GM18526 (cell line): ENCODE results near the gene VSIG10L2.

Experiments
- POLR2A ChIP-seq: IDR thresholded peaks from 3 replicates; pipeline ENCODE4 v1.6.1; 2011; ENCODE audit not compliant: insufficient read length; ENCODE audit errors: extremely low read depth

The VSIG10L2 gene

DNA sequence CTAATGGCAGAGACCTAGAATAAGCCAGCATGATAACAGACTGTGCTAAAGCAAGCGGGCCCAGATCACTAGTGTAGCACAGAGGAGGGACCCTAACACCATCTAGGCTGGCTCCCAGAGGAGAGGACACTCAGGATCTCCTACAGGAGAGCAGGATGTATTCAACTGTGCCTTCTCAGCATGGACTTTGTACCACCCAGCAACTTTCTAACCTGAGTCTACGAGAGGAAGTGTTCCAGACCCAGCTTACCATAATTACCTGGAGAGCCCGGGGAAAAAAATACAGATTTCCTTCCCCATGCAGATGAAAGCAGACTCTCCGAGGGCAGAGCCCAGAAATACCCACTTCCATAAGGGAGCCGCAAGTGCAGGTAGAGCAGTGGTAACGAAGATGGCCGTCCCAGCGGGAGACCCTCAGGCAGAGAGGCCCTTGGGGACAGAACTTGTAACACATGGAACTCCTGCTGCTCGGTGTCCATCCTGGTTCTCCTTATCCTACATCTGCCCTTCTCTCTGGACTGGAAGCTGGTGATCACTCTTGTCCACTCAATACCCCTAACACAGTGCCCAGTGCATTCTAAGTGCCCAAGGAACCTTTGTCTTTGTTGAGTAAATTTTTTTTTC lies 21.3 kb upstream of the VSIG10L2 start:
- TF ChIP-seq POLR2A: no peak

DNA sequence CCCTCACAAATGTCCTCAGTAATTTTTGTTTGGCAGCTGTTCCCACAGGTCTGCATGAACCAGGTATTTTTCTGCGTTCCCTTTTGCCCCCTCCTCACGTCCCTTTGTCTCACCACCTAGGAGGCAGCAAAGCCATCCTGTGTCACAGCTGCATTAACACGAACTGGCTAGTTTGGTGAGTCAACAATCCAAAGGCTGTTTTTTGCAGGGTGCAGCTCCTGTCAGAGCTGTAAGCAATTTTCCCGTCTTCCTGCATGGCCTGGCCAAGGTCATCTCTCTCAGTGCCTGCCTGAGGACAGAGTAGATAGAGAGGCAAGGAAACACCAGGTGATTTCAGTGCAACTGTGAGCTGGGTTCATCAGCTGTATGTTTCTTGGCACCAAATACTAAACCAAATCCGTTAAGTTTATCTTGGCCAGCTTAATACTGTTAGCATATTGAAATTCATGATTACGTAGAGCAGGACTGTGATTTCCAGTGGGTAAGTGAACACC lies 20.6 kb upstream of the VSIG10L2 start:
- TF ChIP-seq POLR2A: no peak

DNA sequence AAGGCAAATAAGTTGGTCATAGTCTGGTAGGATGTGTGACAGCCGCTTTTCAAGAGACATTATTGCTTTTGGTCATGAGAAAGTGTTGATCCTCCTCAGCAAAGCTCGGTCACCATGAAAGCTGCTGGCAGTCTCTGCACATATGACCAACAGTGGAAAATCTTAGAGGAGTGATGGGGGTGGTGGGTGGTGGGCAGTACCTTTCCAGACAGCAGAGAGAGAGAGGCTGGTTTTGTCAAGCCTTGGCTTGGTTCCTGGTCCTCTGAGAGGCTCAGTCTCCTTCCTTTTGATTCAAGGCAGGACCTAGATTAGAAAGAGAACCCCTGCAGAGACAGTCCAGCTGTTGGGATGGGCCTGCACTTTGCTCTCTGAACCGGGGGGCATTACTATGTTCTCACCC lies 20.0 kb upstream of the VSIG10L2 start:
- no peak for TF ChIP-seq POLR2A

DNA sequence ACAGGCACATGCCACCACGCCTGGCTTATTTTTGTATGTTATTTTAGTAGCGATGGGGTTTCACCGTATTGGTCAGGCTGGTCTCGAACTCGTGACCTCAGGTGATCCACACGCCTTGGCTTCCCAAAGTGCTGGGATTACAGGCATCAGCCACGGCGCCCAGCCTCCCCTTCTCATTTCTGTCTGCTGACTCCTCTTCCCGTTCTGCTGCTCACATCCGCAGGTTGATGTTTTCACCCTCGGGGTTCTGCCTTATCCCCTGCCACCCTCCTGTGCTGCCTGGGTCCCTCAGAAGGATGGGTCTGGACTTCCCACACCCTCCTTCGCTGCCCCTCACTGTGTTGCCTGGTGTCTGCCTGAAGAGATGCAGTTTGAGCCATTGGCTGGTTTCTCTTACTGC lies 19.2 kb upstream of the VSIG10L2 start:
- no peak for TF ChIP-seq POLR2A

DNA sequence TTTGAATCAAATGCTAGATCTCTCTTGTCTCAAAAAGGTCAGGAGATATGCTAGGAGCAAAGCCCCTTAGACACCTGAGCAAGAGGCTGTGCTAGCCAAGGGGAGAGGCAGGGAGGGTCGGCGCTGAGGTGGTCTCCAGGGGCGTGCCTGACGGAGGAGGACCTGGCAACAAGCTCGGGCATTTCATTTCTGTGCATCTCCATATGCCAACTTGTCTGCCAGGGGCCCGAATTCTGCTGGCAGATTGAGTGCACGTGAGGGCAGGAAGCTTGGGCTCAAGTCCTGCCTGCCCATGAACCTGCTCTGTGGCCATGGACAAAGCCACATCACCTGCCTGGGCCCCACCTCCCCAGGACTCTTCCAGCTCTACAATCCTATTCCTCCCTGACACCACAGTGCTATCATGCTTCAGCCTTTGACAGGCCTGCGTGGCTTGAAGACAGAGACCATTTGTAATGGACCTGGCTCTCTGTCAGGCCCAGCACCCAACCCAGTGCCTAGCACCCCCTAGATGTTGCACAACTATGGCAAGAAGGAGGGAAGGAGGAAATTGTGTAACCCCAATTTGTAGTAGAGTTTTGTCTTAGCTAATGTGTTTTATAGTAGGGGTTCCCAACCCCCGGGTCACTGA lies 16.3 kb upstream of the VSIG10L2 start:
- TF ChIP-seq POLR2A: no peak

DNA sequence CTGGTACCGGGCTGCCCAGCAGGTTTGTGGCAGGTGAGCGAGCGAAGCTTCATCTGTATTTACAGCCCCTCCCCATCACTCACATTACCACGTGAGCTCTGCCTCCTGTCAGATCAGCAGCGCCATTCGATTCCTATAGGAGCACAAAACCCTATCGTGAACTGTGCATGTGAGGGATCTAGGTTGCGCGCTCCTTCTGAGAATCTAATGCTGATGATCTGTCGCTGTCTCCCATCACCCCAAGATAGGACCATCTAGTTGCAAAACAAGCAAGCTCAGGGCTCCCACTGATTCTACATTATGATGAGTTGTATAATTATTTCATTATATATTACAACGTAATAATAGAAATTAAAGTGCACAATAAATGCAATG lies 15.8 kb upstream of the VSIG10L2 start:
- TF ChIP-seq POLR2A: no peak

DNA sequence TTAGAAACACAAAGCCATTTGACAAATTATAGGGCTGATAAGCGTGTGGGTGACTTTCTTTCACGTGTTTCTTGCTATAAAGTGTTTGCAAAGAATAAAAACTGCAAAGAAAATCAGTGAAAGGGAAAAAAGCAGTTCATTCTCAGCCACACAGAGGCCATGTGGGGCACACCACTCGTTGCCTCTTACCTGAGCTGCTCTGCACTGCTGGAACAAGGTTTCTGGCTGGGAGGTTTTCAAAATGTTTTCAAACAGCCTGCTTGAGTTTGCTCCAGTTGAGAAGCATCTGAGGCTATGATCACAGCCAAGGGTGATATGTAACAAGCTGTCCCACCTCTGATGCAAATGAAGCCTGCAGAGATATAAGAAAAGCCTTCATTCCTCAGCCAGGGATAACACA lies 14.7 kb upstream of the VSIG10L2 start:
- TF ChIP-seq POLR2A: no peak

DNA sequence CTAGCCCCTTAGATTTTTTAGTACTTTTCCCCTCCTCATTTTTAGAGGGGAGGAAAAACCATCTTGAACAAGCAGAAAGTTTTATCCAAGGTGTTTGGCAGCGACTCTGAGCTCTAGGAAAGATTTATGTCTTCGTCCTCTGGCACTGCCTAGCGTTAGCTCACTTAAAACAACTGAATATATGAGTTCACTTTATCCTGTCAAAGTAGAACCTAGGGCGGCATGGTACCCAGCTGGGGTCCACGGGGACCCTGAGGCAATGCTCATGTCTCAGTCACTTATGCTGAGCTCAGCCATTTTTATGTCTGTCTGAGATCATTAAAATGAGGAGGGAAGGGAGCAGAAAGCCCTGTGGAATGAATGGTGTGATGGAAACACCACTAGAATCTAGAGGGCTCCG lies 14.2 kb upstream of the VSIG10L2 start:
- TF ChIP-seq POLR2A: no peak

DNA sequence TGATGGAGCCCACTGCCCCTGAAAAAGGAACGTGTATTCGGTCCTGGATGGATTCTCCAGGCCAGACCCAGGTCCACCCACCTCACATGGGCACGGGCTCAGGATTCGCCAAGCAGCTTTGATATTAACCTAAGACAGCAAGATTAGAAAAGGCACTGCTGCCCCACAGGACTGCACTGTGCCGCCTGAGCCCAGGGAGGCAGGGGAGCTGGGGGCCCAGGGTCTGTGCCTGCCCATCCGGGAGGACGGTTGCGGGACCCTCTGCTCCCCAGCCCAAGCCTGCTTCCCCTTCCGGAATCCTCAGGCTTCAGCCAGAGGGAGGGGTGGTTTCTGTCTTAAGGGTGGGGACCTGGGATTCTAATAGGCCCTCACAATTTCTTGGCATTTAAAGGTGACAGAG lies 13.5 kb upstream of the VSIG10L2 start:
- TF ChIP-seq POLR2A: no peak

DNA sequence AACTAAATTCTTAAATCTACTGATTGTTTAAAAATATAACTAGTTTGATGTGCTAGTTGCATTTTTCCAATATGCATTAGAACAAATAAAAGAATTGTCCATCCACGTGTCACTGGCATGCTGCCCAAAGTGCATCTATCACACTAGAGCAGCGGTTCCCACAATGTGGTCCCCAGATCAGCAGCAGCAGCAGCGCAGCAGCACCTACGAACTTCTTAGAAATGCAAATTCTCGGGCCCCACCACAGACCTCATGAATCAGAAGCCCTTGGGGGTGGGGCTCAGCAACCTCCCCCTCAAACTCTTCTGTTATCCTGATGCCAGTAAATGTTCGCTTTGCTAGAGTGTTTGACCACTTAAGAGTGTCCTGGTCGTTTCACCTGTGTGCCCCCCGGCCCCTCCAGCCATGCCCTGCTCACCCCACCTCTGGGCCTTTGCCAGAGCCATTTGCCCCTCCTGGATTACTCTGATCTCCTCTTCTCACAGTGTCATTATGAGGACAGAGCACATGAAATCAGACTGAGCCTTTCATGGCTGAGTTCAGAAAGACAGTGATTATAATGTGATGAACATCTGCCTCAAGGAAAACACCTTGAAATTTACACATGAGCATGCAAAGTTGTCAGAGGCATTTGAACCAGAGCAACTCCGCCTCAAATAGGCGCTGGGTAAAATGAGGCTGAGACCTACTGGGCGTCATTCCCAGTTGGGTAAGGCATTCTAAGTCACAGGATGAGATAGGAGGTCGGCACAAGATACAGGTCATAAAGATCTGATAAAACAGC lies 12.6 kb upstream of the VSIG10L2 start:
- no peak for TF ChIP-seq POLR2A

DNA sequence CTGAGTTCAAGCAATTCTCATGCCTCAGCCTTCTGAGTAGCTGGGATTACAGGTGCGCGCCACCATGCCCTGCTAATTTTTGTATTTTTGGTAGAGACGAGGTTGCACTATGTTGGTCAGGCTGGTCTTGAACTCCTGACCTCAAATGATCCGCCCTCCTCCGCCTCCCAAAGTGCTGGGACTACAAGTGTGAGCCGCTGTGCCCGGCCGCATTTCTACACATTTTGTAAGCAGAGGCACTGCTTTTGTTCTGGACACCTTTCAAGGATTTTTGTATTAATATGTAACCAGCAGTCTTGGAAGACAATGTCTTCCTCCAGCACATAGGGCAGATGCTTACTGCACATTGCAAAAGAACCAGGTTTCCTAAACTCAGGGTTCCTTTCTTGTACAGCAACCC lies 11.4 kb upstream of the VSIG10L2 start:
- TF ChIP-seq POLR2A: no peak

DNA sequence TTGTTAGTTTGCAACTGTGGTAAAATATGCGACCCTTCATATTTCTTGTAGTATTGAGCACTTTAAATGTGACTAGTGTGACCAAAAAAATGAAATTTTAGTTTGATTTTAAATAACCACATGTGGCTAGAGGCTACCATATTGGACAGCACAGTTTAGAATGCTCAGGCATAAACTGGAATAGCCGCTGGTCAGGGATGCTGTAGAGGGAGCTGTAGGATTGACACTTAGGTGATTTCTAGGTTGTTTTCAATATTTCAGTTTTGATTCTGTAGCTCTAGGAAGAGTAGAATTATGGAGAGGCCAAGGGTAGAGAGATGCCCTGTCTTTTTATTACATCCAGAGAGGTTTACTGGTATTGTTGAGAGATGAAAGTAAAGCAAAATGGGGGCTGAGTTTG lies 10.8 kb upstream of the VSIG10L2 start:
- TF ChIP-seq POLR2A: no peak

DNA sequence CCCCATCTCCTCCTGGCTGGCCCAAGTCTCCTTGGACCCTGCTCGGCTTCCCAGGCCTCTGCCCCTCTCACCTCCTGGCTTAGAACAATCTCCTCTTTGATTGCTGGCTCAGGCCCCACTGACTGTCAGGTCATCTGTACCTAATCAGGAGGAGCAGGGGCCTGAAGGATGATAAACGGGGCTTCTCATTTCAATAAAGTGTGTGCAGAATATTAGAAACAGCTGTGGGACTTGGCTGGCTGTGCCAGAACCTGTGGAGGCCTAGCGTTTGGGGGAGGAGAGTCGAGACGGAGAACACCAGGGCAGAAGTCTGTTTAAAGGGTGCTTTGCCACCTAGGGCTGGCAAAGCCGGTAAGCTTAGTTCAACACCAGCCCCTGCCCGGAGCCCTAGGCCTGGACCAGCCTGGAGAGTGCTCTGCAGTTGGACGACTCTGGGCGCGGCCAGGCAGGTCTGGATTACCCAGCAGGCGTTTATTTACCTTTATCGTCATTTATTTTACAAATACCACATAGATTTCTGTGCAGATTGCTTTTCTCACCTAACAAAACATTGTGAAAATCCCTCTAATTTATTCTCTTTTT lies 10.1 kb upstream of the VSIG10L2 start:
- TF ChIP-seq POLR2A: no peak

DNA sequence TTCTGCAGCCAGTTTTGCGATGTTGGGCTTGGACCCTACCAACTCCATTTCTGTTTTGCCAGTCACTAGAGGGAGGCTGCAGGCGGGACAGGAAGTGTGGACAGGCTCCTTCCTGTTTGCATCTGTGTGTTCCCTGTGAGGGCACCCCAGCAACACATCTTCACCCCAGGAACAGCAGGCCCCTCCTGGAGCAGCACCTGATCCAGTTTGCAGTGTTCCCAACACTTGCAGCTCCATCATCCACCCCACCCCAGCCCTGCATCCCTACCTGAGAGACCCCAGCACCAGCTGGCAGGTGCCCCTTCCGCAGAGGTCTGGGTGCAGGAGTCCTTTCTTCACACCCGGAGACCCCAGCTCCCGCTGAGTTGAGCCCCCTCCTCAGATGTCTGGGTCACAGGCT lies 7.4 kb upstream of the VSIG10L2 start:
- no peak for TF ChIP-seq POLR2A

DNA sequence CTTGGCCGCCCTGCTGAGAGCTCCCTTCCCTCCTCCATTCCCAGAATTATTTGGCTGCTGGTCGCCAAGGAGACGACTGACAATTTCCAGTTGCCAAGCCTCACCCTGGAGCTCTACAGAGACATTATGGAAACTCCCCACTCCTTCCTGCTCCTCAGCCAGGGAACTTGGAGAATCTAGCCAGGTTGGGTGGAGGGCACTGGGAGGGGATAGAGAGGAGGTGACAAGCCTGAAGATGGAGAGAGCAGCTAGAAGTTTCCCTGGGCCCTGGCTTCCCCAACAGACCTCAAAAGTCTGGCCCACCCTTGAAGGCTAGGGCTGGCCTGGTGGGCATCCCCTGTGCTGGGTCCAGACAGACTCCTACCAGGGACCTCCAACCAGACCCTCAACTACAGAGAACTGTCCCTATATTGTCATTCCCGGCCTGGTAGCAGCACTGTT lies 6.7 kb upstream of the VSIG10L2 start:
- no peak for TF ChIP-seq POLR2A

DNA sequence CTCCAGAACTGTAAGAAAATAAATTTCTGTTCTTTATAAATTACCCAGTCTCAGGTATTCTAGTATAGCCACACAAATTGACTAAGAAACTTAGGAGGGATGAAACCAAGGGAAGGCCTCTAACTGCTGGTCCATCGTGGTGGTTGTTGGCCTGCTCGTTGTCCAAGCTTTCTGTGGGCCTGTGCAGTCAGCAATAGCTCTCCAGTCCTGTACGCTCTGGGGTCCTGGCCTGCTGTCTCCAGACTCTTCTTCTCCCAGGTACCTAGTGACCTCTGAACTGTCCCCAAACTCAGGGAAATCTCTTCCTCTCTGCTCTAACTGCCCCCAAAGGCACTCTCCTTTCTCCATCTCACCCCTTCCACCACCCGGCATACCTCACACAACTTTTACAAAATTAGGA lies 5.7 kb upstream of the VSIG10L2 start:
- no peak for TF ChIP-seq POLR2A

DNA sequence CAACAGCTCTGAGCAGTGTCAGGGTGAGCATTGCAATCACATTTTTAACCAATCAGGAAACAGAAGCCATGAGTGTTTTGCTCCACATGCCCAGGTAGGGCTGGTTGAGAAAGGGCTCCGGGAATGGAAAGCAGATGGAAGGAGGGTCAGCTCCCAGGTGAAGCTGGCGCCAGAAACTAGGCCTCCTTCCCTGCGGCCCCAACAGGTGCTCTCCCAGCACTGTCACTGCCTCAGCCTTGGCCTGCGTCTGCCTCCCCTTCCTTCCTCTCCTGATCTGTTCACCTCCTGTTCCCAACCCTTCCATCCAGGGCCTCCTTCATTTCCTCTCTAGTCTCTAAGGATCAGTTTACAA lies 4.6 kb upstream of the VSIG10L2 start:
- no peak for TF ChIP-seq POLR2A
